ENCODE data around the gene CRAT.

CRAT gene

DNA sequence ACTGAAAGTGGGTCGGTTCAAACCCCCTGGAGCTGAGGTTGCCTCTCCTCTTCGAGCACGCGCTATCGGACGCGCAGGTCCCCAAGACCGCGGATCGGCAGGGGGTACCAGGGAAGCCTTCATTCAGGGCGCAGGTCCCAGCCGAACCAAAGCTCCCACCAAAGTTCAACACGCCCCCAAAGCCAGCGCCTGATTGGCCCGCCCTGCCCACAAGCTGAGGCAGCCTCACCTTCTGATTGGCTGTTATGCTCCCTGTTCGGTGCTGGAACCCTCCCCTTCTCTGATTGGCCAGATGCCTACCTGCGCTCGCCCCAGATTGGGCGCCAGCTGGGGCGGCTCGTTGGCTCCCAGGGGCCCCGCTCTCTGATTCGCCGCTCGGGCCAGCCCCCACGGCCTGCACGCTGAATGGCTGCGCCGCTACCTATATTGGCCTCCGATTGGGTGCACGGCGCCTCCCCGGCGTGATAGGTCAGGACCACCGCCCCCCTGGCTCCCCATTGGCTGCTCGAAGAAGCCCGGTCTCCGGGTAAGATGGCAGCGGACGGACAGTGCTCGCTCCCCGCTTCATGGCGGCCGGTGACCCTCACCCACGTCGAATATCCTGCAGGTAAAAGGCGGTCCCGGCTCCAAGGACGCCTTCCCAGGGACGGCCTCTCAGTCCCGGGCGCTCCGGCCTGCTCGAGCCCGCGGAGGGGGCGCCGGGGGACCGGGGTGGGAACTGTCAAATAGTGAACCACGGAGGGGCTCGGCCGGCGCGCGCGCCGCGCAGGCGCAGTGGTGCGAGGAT, 29.8 kb downstream of the CRAT start, which contains the start of gene DOLPP1:
Gene DOLPP1, plus strand, starts transcription at position 511 of the 787 bp plus-strand sequence. Its CDS starts 21 bp downstream, at position 532.
- peak; percentile 100 for DNase-seq

GRCh38 chr9:129080298-129080600, 30.3 kb downstream of the CRAT start:
- no peak for DNase-seq

DNA sequence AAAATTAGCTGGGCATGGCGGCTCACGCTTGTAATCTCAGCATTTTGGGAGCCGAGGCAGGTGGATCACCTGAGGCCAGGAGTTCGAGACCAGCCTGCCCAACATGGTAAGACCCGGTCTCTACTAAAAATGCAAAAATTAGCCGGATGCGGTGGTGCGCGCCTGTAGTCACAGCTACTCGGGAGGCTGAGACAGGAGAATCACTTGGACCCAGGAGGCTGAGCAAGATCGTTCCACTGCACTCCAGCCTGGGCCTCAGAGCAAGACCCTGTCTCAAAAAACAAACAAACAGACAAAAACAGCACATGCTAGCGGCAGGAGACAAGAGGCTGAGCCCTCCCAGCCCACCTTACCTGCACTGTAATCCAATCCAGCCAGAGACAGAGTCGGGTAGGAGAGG, 30.8 kb downstream of the CRAT start:
- DNase-seq, result no peak

- no peak for DNase-seq
Measured at GRCh38 chr9:129078691-129079503, 31.7 kb downstream of the CRAT start.

GRCh38 chr9:129077236-129077635, 33.4 kb downstream of the CRAT start:
- DNase-seq, result no peak

DNA sequence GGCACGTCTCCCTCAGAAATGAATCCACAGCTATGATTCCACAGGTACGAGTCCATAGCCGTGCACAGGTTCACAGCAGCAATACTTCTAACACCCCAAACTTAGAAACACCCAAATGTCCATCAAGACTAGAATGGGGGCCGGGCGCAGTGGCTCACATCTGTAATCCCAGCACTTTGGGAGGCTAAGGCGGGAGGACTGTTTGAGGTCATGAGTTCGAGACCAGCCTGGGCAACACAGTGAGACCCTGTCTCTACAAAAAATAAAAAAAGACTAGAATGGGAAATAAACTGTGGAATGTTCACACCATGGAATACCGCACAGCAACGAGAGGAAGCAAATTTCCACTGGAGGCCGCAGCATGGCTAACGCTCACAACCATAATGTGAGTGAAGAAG, 34.0 kb downstream of the CRAT start:
- no peak for DNase-seq

DNA sequence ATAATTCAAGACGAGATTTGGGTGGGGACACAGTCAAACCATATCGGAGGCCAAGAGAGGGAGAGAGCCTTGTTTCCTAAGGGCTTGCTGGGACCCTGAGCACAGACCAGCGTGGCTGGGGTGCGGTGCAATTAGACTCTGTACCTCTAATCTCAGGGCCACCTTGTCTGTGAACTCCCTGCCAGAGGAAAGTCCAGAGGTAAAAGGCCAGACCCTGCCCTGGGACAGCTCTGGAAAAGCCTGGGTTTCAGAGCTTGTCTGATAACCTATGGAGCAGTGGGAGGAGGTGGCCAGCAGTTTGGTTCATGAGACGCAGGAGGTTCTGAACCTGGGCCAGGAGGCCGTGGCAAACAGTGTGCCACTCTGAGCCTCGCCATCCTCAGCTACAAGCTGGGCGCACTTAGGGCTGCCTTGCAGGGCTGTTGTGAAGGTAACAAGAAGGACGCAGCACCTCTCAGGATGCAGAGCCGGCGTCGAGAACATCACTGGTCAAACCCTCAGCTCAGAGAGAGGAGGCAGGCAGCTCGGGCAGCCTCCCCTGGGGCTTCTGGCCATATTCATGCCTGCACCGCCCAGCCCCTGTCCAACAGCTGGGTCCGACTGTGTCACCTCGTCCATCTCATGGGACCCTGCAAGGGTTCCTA, 34.5 kb downstream of the CRAT start:
- no peak for DNase-seq

DNA sequence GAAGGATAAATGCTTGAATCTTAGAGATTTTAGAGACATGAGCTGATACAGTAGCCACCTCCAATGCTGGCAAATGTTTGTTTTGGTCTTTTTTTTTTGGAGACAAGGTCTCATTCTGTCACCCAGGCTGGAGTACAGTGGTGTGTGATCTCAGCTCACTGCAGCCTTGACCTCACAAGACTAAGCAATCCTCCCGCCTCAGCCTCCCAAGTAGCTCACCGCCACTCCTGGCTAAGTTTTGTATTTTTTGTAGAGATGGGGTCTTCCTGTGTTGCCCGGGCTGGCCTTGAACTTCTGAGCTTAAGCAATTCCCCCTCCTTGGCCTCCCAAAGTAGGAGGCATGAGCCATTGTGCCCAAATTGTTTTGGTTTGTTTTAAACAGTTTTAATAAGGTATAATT, 36.5 kb downstream of the CRAT start:
- no peak for DNase-seq

DNA sequence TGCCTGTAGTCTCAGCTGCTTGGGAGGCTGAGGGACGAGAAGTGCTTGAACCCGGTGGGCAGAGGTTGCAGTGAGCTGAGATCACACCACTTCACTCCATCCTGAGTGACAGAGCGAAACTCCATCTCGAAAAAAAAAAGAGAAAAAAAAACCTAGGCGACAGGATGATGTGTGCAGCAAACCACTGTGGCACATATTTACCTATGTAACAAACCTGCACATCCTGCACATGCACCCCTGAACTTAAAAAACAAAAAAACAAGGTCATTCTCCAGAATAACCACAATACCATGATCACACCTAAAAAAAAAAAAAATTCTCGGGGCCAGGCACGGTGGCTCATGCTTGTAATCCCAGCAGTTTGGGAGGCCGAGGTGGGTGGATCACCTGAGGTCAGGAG, 37.2 kb downstream of the CRAT start:
- DNase-seq, result peak; percentile 48

DNA sequence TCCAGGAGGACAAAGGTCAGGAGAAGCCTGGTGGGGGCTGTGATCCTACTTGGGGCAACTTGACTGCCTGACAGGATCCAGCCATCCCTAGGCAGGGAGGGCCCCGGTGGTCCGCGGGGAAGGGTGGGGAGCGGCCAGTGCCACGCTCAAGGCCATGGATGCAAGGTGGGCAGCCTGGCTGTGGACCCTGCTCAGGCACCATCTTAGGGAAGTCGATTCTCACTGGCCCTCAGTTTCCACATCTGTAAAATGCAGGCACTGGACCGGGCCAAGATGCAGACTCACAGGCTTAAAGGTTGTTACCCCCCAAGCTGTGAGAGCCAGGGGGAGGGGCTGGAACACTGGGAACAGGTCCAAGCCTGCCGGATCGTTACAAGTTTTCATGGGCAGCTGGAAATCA, 38.4 kb downstream of the CRAT start:
- DNase-seq, result no peak

DNA sequence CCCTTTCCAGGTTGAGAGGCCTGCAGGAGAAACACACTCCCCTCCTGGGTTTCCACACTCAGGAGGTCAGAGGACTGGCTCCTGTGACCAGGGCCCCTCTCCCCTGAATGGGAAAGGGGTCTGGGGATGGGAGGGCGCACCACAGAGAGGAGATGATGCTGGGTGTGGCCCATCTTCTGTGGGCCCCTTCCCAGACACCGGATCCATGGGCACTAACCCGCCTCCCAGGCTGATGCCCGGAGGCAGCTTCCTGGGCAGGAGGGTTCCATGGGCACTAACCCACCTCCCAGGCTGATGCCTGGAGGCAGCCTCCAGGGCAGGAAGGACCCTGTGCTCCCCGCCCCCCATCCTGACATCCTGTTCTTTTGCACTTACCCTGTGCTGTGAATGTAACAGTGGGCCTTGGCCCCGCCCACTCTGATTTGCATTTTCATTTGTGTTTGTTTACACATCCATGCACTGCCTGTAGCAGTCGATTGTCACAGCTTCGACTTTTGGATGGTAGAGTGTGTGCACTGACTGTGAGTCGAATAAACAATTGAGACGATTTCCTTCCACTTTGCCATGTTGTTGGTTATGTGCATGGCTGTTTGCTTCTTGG, 39.0 kb downstream of the CRAT start:
- DNase-seq, result peak; percentile 13

- no peak for DNase-seq
Measured at GRCh38 chr9:129070696-129071525, 39.7 kb downstream of the CRAT start.

DNA sequence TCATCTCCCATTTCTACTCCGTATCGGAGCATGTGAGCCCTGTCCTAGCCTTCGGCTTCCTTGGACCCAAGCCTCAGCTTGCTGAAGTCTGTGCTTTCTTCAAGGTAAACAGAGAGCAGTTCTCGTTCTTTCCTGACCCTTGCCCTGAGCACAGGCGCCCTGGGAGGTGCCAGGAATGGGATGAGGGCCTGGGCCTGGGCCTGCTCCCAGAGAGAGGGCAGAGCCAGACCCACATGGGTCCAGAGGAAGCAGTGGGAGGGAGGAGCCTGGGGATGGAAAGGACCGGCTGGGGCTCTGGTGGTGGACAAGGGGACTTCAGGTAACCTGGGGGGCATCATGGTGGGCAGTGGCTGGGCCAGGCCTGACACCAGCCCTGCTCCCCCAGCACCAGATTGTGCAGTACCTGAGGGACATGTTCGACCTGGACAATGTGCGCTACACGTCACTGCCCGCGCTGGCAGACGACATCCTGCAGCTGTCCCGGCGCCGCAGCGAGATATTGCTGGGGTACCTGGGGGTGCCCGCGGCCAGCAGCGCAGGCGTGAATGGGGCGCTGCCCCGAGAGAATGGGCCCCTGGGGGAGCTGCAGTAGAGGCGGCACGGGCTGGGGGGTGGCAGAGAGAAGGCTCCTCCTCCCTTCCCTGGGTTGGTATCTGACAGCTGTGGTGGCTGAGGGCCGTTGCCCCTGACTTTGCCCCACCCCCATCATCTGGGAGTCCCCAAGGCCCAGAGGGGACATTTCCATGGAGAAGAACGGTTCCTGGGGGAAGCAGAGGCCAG, 40.5 kb downstream of the CRAT start:
- DNase-seq, result no peak

GRCh38 chr9:129068990-129069861, 41.4 kb downstream of the CRAT start:
- DNase-seq, result peak; percentile 58

GRCh38 chr9:129068110-129068509, 42.5 kb downstream of the CRAT start:
- no peak for DNase-seq

GRCh38 chr9:129064499-129064908, 46.1 kb downstream of the CRAT start:
- DNase-seq, result no peak

DNA sequence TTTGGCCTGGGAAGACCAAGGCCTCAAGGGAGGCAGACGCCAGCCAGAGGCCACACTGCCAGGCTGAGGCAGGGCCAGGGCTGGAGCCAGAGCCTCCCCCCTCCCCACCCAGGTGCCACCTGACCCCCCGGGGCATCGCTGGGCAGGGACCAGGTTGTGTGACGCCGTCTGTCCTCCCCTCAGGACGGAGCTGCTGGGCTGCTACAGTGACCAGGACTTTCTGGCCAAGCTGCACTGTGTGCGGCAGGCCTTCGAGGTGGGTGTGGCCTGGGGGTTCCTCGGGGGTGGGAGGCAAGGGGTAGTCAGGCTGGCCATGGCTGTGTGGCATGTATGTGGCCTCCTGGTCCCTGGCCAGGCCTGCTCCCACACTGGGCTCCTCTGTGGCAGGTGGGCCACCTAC, 47.5 kb downstream of the CRAT start:
- no peak for DNase-seq

DNA sequence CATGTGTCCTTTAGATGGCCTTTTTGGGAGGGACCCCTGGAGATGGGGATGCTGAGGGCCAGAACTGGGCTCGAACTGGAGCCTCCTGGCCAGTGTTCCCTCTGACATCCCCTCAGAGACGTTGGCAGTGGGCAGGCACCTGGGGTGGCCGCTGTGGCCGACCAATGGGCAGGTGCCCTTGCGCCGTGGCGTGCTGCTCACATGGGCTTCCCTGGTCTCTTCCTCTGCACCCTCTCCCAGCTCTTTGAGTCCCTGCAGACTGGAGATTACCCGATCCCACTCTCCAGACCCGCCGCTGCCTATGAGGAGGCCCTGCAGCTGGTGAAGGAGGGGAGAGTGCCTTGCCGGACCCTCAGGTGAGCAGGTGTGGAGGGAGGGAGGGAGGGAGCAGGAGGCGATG, 49.6 kb downstream of the CRAT start:
- no peak for DNase-seq

- DNase-seq, result no peak
Measured at GRCh38 chr9:129059796-129060785, 50.5 kb downstream of the CRAT start.
